NCI-H2196 treated with DMSO at 0.1 percent for 48 hours (cell line): ENCODE measurements around the gene PDZRN3.

Experiments used
- DNase-seq: peaks from one replicate; lab custom pipeline; 2025; ENCODE audit not compliant: unreplicated experiment; lab: John Stamatoyannopoulos, UW

PDZRN3 gene

DNA sequence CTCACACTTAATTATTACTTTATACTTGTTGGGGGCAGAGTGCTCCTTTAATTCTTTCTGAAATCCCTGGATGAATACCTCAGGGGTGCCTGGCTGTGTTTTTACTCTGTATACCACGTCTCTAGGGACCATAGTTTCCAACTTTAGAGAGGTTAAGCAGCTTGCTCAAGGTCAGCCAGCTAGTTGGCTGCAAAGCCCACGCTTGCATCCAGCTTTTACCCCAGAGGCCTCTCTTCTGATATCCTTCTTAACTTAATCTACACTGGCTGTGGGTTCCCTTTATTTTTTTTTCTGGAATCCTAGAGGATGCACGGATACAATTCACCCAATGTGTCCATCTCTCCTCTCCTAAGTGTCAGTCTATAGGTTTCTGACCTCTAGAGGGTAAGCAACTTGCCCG is 1.4 kb downstream of the PDZRN3 start:
- DNase-seq = no peak

DNA sequence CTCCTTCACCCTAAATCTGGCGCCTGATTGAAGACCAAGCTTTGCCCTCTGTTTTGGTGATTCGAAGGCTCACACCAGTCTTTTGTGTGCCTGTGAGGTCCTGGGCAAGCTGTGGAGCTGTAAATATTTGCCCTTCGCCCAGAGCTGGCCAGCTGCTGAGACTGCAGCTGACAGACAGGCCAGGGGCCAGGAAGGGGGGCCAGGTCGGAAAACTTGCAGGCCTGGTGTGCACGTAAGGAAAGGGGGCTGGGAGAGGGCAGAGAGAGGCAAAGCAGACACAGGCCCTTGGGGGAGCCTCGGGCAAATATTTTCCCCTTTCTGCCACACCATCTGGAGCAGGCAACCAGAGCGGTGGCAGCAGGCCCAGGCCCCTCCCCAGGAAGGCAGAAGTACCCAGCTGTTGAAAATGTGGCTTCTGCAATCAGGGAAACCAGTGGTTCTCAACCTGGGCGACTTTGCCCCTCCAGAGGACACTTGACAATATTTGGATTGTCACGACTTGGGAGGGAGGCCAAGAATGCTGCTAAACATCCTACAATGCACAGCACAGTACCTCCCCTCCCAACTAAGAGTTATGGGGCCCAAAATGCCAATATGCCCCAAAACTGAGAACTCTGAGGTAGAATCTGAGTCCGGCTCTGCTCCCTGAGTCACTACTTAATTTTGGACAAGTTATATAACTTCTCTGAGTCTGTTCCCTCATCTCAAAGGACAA is 2.5 kb downstream of the PDZRN3 start:
- DNase-seq = peak; percentile 29

DNA sequence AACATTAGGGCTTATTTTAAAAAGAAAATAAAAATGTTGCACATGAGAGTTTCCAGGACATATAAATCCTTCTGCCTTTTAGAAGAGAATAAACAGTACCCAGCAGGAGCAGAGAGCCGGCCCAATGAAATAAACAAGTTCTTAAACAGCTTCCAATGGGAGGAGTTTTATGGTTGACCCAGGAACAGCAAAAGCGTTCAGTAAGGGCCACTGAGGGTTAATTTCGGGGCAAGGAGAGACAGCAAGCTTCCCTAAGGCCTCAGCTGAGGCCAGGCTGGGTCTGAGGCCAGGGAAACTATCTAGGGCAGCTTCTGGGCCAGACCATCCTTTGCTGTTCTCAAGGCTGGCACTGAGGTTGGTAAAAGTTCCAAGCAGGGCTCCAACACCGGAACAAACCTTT is 3.4 kb downstream of the PDZRN3 start:
- DNase-seq = no peak

DNA sequence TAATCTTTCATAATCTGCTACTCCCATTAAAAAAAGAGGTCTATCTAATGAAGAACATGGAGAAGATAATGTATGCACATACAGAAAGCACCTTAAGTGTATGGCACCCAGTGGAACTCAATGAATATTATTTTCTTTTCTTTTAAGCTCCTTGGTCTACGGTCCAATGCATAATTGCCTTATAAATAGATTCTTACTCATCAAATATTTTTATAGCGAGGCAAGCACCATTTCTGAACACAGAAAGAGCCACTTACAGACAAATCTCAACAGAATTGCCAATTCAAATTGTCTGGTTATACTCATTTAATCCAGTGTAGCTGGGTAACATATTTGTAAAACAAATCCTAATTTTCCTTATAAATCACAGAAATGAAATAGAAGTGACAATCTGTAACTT is 6.3 kb downstream of the PDZRN3 start:
- DNase-seq = no peak

DNA sequence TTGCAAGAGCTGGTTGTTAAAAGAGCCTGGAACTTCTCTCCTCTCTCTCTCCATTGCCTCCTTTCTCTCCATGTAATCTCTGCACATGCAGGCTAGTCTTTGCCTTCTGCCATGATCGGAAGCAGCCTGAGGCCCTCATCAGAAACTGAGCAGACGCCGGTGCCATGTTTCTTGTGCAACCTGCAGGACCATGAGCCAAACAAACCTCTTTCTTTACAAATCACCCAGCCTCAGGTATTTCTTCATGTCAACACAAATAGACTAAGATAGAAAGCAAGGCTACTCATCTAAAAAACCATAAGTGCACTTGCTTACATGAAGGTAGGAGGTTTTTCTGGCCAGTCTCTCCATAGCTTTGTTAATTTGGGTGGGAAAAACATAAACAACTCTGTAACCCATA is 8.7 kb downstream of the PDZRN3 start:
- no peak for DNase-seq

DNA sequence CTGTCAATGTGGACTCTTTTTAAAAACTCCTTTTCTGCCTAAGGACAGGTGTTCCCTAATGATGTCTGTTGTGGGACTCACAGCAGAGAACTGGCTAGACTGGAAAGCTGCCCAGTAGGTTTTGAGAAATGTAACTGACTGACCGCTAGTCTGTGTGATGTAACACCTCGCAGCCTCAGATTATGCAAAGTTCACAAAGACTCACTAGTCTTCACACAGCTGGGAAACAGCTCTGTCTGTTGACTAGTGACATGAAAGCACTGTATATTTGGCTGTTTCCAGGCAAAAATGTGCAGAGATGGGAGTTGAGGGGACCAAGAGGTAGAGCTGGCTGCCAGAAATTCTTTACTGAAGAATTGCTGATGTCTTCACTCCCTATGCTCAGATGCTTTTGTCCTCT is 10.3 kb downstream of the PDZRN3 start:
- no peak for DNase-seq

DNA sequence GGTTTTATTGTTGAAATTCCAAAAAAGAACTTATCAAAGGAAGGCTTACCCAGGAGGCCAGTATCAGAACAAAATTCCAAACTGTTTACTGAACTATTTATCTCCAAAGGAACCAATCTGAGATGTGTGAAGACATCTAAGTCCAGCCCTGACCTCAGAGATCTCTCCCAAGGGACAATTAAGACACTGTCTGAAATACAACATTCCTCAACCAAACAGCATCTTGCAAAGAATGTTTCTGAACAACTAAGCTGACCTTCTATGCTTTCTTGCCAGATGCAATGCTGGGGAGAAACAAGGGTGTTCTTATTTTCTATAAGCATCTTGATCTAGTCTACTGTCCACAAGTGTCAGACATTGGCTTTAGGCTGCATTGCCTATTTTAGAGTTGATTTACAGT is 13.6 kb downstream of the PDZRN3 start:
- DNase-seq = no peak

DNA sequence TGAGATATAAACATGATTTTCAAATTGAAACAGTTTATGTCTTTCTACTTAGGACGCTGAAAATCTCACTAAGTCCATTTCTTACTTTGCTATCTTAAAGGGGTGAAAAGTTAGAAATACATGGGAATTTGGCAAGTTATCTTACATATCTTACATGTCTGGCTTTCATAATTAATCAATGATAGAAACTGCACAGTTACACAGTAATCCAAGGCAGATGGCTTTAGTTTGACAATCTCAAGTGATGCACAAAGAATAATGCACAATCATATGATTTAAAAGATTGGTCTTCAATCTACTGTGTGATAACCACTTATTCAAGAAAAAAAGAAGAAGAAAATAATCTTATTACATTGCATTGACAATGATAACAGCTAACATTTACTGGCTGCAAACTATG is 14.2 kb downstream of the PDZRN3 start:
- DNase-seq = no peak

DNA sequence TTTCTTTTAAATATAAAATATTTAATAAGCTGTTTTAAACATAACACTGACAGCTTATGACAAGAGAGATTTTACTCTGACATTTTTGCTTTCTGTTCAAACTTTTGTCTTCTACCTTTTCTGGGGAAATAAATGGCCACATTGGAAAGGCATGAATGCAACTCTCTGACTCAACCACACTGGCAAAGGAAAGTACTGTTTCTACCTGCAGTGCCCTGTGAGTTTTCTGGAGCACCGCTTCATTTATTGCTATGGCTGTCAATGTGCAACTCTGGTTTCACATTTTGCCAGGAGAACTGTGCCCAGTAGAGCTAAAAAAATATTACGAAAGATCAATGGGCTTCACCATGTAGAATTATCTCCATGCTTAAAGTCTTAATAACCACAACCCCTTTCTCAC is 15.1 kb downstream of the PDZRN3 start:
- DNase-seq = no peak

DNA sequence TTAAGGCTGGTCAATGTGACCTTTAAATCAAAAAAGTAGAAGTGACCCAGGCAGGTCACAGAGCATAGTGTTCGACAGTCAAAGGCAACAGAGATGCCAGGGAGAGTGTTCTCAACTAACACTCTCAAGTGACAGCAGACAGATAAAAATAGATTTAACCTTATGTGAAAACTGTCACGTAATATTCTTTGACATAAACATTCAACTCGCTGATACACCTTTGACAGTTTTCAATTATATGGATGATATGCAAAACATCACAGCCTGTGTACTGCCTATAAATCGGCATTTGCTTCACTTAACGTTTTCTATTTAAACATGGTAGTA is 15.5 kb downstream of the PDZRN3 start:
- no peak for DNase-seq

DNA sequence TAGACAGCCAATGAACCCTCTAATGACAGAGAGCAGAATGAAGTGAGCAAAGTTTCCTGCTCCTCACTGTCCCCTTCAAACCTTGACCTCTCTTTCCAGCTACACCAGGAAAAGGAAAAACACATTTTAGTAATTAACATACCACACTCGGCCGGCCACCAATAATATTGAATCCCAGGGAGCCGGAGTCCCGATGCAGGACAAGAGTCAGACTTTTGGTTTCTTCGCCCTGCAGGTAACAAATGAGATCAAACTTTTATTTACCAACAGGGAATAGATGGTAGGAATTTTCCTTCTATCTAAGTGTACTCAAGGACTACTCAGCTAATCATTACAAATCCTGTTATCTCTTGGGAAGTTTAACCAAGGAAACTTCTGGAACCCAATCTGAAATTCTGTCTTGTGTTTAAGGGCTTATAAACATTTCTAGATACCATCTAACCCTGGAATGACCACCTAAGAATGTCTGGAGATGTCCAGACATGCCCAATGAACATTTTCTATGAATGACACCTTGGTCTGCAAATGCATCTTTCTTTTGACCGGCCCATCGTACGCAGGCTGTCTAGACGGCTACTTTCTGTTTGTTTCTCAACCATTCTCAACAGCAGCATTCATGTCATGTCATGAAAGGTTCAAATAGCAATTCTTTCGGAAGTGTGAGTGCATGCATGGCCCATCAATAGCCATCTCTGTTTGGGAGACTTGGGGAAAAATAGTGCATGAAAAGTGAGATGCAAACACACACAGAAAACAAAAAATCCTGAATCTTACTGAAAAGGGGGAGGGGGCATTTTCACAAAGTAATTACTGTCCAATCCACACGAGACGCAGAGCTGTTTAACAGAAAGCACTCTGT is 16.1 kb downstream of the PDZRN3 start:
- no peak for DNase-seq

DNA sequence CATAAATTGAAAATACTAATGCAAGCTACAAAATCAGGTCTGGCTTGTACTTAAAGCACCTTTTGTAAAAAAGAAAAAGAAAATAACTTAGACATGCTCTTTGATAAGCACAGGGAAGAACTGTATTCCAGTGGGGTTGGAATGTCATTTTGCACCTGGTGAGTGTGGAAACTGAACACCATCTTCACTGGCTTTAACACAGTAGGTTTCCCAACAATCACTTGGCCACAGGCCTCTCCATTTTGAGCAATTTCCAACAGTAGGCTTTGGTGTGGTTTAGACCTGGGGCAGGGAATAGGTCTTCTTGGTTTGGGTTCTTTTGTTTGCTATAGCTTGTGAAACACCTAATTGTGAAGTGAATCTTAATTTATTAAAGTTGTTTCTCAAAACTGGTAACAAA is 18.9 kb downstream of the PDZRN3 start:
- DNase-seq = no peak

DNA sequence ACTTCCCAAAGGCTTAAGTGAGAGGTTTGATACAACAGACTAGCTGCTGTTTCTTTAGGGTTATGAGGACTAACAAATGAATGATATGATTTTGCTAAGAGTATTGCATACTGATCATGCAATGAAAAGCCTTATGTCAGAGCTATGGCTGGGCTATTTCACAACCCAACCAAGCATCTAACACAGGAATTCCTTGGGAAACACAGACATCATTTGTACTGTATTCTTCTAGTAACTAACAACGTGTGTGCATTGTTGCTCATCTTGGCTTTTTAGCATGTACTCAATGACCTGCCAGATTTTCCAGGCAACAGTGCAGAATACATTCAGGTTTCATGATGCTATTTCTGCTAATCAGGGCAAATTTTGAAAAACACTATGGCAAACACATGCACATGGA is 19.3 kb downstream of the PDZRN3 start:
- no peak for DNase-seq

DNA sequence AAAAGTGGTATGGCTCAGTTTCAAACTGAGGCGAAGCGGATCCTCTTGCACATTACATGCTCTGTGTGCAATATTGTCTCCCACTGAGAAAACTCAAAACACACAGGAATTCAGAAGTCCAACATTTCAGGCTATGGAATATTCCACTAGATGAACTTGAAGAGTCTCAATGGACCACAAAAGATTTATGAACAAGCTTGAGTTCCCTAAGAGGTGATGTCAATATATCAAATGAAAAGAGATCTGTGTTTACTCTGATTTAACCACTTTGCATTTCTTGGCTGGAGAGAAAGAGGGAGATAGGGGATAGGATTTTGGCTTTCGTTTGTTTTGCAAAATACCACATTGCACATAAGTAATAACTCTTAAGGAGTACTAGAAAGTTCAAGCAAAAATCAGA is 20.3 kb downstream of the PDZRN3 start:
- DNase-seq = no peak

DNA sequence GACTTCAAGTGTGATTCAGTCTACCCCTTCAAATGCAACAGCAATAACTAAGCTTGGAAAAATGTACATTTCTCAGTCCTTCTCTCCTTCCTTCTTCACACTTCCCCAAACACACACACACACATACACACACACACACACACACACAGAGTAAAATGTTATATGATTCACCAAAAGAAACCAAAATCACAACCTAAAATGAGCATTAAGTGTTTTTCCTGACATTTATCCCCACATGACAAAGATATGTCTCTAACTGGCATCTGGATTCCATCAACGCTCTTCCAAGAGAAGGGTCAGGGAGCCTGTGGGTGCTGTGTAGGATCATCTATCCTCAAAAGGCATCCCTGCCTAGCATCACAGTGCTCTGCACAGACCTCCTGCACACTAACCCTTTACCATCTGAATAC is 21.0 kb downstream of the PDZRN3 start:
- DNase-seq = no peak

DNA sequence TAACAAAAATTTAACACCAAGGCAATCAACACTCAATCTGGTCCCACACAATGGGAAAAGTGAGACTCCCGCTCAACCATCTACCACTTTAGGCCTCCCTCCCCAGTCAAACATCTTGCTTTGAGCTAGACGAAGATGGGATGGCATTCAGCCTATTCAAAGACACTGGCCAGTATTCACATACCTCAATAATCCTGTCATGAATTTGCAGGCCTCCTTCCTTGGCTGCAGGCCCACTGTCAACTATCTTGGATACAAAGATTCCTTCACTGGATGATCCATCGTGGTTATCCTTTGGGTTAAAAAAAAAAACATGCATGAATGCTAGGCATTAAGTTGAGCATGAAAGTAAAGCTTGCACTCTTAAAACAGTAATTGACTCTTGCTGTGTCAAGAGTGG is 22.6 kb downstream of the PDZRN3 start:
- DNase-seq = no peak

DNA sequence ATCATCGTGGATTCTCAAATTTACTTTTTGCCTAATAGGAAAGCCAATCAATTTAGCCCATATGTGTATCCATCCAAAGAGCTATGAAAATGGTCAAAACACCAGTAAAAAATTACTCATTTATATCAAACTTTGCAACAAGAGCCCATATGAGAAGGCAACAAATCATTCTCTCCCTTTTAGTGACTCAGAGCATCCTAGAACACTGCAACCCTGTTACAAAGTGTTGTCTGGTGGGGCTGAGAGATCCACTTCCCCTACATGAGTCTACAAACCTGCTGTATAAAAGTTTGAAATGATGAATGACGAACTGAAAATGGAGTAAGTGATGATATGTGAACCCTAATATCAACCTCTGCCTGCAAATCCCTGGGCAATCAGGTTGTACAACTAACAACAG is 23.3 kb downstream of the PDZRN3 start:
- DNase-seq = no peak

DNA sequence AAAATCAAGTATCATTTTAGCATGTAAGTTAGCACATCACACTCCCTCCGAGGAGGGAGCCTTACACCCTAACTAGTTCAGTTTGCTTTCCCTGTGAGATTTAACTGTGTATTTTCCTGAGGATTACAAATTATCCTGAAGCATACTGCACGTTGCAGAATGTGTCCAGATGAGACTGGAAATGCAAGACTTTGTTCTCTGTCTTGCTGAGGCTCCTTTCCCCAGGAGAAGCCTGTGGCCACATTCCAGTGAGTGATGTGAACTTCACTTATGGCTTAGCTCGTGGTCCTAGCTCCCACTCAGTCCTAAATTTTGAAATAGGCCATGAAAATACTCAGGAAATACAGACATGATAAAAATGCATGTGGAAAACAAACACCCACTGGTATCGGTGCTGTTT is 23.7 kb downstream of the PDZRN3 start:
- no peak for DNase-seq

DNA sequence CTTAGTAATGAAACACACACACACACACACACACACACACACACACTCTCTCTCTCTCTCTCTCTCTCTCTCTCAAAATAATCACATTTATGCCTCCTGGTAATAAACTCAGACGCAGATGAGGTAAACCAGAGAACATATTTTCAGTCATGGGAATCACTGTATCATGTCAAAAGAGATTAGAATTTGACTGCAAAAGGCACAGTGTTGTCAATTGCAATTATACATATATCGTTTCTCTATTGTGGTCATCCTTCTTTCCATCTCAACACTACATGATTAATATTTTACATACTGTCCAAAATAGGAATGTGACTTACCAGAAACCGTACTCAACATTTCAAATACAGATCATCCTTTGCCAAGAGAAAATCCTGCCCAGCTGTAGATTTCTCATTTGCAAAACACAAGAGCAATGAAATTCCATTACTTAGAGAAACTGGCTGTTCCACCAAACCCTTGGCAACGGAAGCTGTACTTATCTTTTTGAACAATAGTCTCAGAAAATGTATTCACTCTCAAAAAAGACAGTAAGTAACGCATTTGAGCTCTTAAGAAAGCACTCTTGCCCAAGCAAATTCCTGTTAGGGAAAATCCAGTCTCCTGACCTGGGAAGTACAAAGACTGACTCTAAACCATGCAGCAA is 24.3 kb downstream of the PDZRN3 start:
- DNase-seq = no peak

DNA sequence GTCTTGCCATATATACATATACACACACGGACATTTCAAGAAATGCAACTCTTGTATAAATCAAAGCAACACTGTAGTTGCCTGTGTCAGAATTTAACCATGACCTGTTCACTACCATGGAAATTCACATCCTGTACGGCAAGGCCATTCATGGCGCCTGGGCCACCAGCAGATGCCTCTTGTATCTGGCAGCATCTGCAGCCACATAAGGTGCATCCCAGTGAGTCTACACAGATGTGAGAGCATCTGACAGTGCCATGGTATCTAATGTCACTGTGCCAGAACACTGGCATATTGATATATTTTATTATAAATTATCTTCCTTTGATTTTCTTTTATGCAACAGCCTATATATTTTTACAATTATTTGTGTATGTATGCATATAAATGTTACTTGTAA is 25.1 kb downstream of the PDZRN3 start:
- no peak for DNase-seq

DNA sequence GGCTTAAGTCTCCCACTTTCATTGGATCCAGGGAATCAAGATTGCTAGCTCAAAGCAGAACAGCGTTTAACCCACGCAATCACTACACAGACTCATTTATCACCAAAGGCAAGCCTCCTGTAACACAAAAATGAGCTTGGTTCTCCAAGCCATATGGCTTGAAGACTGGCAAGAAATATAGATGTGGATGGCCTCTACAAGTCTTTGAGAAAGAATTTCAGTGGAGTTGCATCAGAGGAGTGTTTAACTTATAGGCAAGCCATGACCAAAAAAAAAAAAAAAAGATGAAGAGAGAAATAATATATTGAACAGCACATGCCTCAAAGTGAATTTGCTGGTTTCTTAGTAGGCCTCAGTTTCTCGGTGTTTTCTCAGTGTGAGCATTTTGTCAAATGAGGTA is 27.3 kb downstream of the PDZRN3 start:
- no peak for DNase-seq
